OCI-LY3 (cell line): ENCODE measurements around the gene GPRASP2.

Experiments used
- CTCF ChIP-seq: fragments of 200-600, 300-600 bp; sonication (generic); IDR thresholded peaks from 2 replicates; pipeline ENCODE4 v1.5.1; 2014; ENCODE audit warnings: antibody characterized with exemption, low read length, low read depth
- EZH2phosphoT487 ChIP-seq: fragments of 200-600 bp; shearing (Covaris generic); IDR thresholded peaks from 2 replicates; pipeline ENCODE4 v1.6.1; 2018; ENCODE audit warnings: antibody characterized with exemption, mixed run types, low read depth

- TF ChIP-seq CTCF: no peak
- TF ChIP-seq EZH2phosphoT487: no peak
Observed at GRCh38 chrX:102727761-102728160, 15.5 kb downstream of the GPRASP2 start.
